Testis (tissue), 2 donors: ENCODE data around the gene METTL3.

ENCODE experiments used
- POLR2A ChIP-seq: fragments of 450-650 bp; IDR thresholded peaks from one replicate; pipeline ENCODE4 v1.6.1; 2017; ENCODE audit warnings: antibody characterized with exemption, mild to moderate bottlenecking, moderate library complexity
- TF ChIP-seq, protein P1 (sequence below), 3 experiments: fragments of 450-650 bp in 2 of 3; fragments of 200-600 bp in 1 of 3; sonication (generic) in 1 of 3; IDR thresholded peaks; one replicate each; pipeline ENCODE4 v1.5.1; 2016 to 2019; ENCODE audit warnings: antibody characterized with exemption in 3 of 3, mild to moderate bottlenecking in 2 of 3, moderate library complexity in 1 of 3

- TF ChIP-seq POLR2A: no peak
- TF ChIP-seq, protein P1, sequence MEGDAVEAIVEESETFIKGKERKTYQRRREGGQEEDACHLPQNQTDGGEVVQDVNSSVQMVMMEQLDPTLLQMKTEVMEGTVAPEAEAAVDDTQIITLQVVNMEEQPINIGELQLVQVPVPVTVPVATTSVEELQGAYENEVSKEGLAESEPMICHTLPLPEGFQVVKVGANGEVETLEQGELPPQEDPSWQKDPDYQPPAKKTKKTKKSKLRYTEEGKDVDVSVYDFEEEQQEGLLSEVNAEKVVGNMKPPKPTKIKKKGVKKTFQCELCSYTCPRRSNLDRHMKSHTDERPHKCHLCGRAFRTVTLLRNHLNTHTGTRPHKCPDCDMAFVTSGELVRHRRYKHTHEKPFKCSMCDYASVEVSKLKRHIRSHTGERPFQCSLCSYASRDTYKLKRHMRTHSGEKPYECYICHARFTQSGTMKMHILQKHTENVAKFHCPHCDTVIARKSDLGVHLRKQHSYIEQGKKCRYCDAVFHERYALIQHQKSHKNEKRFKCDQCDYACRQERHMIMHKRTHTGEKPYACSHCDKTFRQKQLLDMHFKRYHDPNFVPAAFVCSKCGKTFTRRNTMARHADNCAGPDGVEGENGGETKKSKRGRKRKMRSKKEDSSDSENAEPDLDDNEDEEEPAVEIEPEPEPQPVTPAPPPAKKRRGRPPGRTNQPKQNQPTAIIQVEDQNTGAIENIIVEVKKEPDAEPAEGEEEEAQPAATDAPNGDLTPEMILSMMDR (IDR thresholded peaks at IDR 0.05): no peak
Observed at GRCh38 chr14:21523203-21523602, 12.1 kb upstream of the METTL3 start.
